ENCODE measurements around the gene CLN6. TPM values are rescaled to one million over a fixed set of nuclear protein-coding genes. Genes with fewer than 3 reads are reported as not detected.

The CLN6 gene
- total RNA-seq, 1 experiment from 2014 or later, result 76.7 TPM

- intact Hi-C loops (cut with micrococcal nuclease; ENCODE audit: unreplicated experiment), result loop anchor here (5.0 kb wide), 1 partner anchor 100 kb away; no protein-coding TSS in a partner anchor
- H3K9me3 Mint-ChIP-seq (ENCODE audit: unreplicated experiment), result no peaks in the 10 kb centered on the region
- H3K4me1 Mint-ChIP-seq (ENCODE audit: low read depth, unreplicated experiment), result peaks cover 10% of the 10 kb centered on the region
- no peaks in the 10 kb centered on the region; the same call in 1 of the 2 replicates for H3K9me3 ChIP-seq
- BruUV-seq (replicated peaks), result no TSS peak
- POLR2A ChIA-PET, result no interaction called here
- no peak overlapping the region for H3K27ac Mint-ChIP-seq (ENCODE audit: unreplicated experiment)
- H3K36me3 ChIP-seq (ENCODE audit: control insufficient read depth, insufficient read depth, low read length), result no peaks in the 10 kb centered on the region
- no peaks in the 10 kb centered on the region for H3K27me3 ChIP-seq (replicated peaks; ENCODE audit: control insufficient read depth, insufficient read depth, low read length)
- peaks cover 29% of the 10 kb centered on the region for H3K36me3 Mint-ChIP-seq (ENCODE audit: insufficient read depth, unreplicated experiment)
- H3K4me3 Mint-ChIP-seq (ENCODE audit: unreplicated experiment), result no peak overlapping the region
- TF ChIP-seq CTCF (IDR thresholded peaks at IDR 0.05; ENCODE audit: insufficient read depth in 1 of 2, low read depth in 1 of 2, low read length in 1 of 2, severe bottlenecking in 1 of 2, unreplicated experiment in 1 of 2), result no peak
- no peak for DNase-seq
- H3K4me1 ChIP-seq, result peaks cover 12% of the 10 kb centered on the region
- H3K4me3 ChIP-seq (ENCODE audit: low read depth, low read length), result no peak overlapping the region
- no peaks in the 10 kb centered on the region for H3K27me3 Mint-ChIP-seq (ENCODE audit: insufficient read depth, unreplicated experiment)
- CTCF ChIA-PET, result interaction anchor here (0.6 kb wide), 1 partner anchor 768 kb away, joined by 5 read pairs; no protein-coding TSS in a partner anchor
Observed at GRCh38 chr15:68157074-68157473, 72.5 kb downstream of the CLN6 start.

Other genes with a start within 250 kb of the CLN6 start
- gene PIAS1, start 175.4 kb downstream of the CLN6 start, total RNA-seq (2022), result 43.1 and 48.0 TPM in 2 replicates
- gene CALML4, start 24.4 kb downstream of the CLN6 start, total RNA-seq (2022), result 19.5 and 26.4 TPM in 2 replicates
- 33.5 and 41.0 TPM in 2 replicates for gene FEM1B, start 48.0 kb upstream of the CLN6 start, total RNA-seq (2022)
- gene ITGA11, start 202.4 kb upstream of the CLN6 start, total RNA-seq (2022), result 0.18 TPM in 1 of 2 replicates, not detected in the other